HG03108 (cell line): Measurements from ENCODE around the gene RRBP1.

ENCODE experiments used
- ATAC-seq: cut with Tn5 transposase; IDR thresholded peaks from one replicate; pipeline ENCODE4 v1.9.1; 2021; ENCODE audit warnings: moderate library complexity; ENCODE audit not compliant: unreplicated experiment

RRBP1 gene

GRCh38 chr20:17683218-17684076 is 1.4 kb upstream of the RRBP1 start:
- no peak for ATAC-seq

- no peak for ATAC-seq
Measured at GRCh38 chr20:17682889-17683198, 802 bp upstream of the RRBP1 start.

GRCh38 chr20:17681726-17682102 is 328 bp downstream of the RRBP1 start:
- no peak for ATAC-seq

GRCh38 chr20:17680836-17681725 is 961 bp downstream of the RRBP1 start:
- ATAC-seq = peak; percentile 37

- ATAC-seq = no peak
Measured at GRCh38 chr20:17679941-17680835, 1.9 kb downstream of the RRBP1 start.

- ATAC-seq = no peak
Measured at GRCh38 chr20:17678886-17679285, 3.2 kb downstream of the RRBP1 start.

GRCh38 chr20:17678295-17678694 is 3.7 kb downstream of the RRBP1 start:
- no peak for ATAC-seq

- ATAC-seq = no peak
Measured at GRCh38 chr20:17676942-17677341, 5.1 kb downstream of the RRBP1 start.

GRCh38 chr20:17676378-17676759 is 5.7 kb downstream of the RRBP1 start:
- no peak for ATAC-seq

- no peak for ATAC-seq
Measured at GRCh38 chr20:17675519-17676377, 6.3 kb downstream of the RRBP1 start.

GRCh38 chr20:17674722-17675518 is 7.1 kb downstream of the RRBP1 start:
- no peak for ATAC-seq

- ATAC-seq = no peak
Measured at GRCh38 chr20:17673084-17673483, 9.0 kb downstream of the RRBP1 start.

GRCh38 chr20:17671565-17671964 is 10.5 kb downstream of the RRBP1 start:
- no peak for ATAC-seq

GRCh38 chr20:17671011-17671410 is 11.0 kb downstream of the RRBP1 start:
- no peak for ATAC-seq

- ATAC-seq = no peak
Measured at GRCh38 chr20:17669306-17669931, 12.6 kb downstream of the RRBP1 start.

- no peak for ATAC-seq
Measured at GRCh38 chr20:17668432-17668831, 13.6 kb downstream of the RRBP1 start.

GRCh38 chr20:17667445-17667844 is 14.6 kb downstream of the RRBP1 start:
- no peak for ATAC-seq

- no peak for ATAC-seq
Measured at GRCh38 chr20:17666481-17666880, 15.6 kb downstream of the RRBP1 start.

- no peak for ATAC-seq
Measured at GRCh38 chr20:17665756-17666155, 16.3 kb downstream of the RRBP1 start.
